NCI-H2227 (cell line): ENCODE data around the gene UXT.
"Not testable (repeated sequence)": the region's sequence is repeated elsewhere in the genome, so short reads cannot be mapped to it uniquely, and the experiment has no call there.

Experiments
- DNase-seq: peaks from one replicate; lab custom pipeline; 2025; ENCODE audit not compliant: unreplicated experiment; lab: John Stamatoyannopoulos, UW

Gene UXT

GRCh38 chrX:47618923-47619485 is 40.0 kb downstream of the UXT start:
- DNase-seq, result no peak

- no peak for DNase-seq
Measured at GRCh38 chrX:47614618-47615017, 44.4 kb downstream of the UXT start.

- no peak for DNase-seq
Measured at GRCh38 chrX:47613082-47613481, 45.9 kb downstream of the UXT start.

GRCh38 chrX:47612418-47612817 is 46.6 kb downstream of the UXT start:
- no peak for DNase-seq

- DNase-seq, result no peak
Measured at GRCh38 chrX:47611926-47612325, 47.1 kb downstream of the UXT start.

GRCh38 chrX:47611489-47611888 is 47.5 kb downstream of the UXT start:
- no peak for DNase-seq

GRCh38 chrX:47610511-47610910 is 48.5 kb downstream of the UXT start:
- no peak for DNase-seq

- DNase-seq, result peak; percentile 84
Measured at GRCh38 chrX:47608130-47608810, 50.7 kb downstream of the UXT start.

GRCh38 chrX:47607091-47607490 is 51.9 kb downstream of the UXT start:
- no peak for DNase-seq

GRCh38 chrX:47605024-47605423 is 54.0 kb downstream of the UXT start:
- DNase-seq, result no peak

GRCh38 chrX:47603125-47603524 is 55.9 kb downstream of the UXT start:
- not testable (repeated sequence) for DNase-seq
